PC-3 (cell line): ENCODE data around the gene DGKB. TPM values are rescaled to one million over a fixed set of nuclear protein-coding genes. Genes with fewer than 3 reads are reported as not detected.

Experiments
- ATAC-seq: fragments of 200-7000 bp; cut with Tn5 transposase; 2 replicates; pipeline ENCODE4 v1.9.1; 2020; ENCODE audit warnings: mild to moderate bottlenecking, moderate library complexity
- BruUV-seq: library from RNA; stranded (reverse); fragments of 400-500 nt; replicated peaks from 2 replicates; lab custom pipeline; 2021; lab: Mats Ljungman, UMichigan
- CTCF ChIA-PET: fragments of 300-600 bp; sonication (Branson Sonifier 250); formaldehyde crosslinking; loops from one replicate; lab custom pipeline; 2022; ENCODE audit warnings: antibody characterized with exemption; lab: Charles Lee
- POLR2A ChIA-PET: fragments of 300-600 bp; sonication (Branson Sonifier 250); formaldehyde crosslinking; loops from one replicate; lab custom pipeline; 2022; ENCODE audit warnings: antibody characterized with exemption; ENCODE audit not compliant: unreplicated experiment; lab: Charles Lee
- DNase-seq: peaks from one replicate; pipeline ENCODE4 v3.0.0-alpha.2; 2015
- H2AFZ ChIP-seq: fragments of 300-600 bp; sonication (generic); 2 replicates; pipeline ENCODE4 v1.6.0; 2016; ENCODE audit warnings: antibody characterized with exemption, low read length
- H3F3A ChIP-seq: fragments of 300-600 bp; sonication (generic); one replicate; pipeline ENCODE4 v1.6.0; 2017; ENCODE audit warnings: antibody characterized with exemption, low read length, control low read depth, mild to moderate bottlenecking; ENCODE audit not compliant: unreplicated experiment
- H3K27ac ChIP-seq: fragments of 300-600 bp; sonication (generic); 2 replicates; pipeline ENCODE4 v1.5.1; 2016; ENCODE audit warnings: mild to moderate bottlenecking, low read length
- H3K27me3 ChIP-seq: fragments of 300-600 bp; sonication (generic); 2 replicates; pipeline ENCODE4 v1.6.1; 2016; ENCODE audit warnings: low read length, mixed read lengths
- H3K36me3 ChIP-seq: fragments of 300-600 bp; sonication (generic); 2 replicates; pipeline ENCODE4 v1.6.1; 2016; ENCODE audit warnings: low read depth, mixed run types, low read length, mixed read lengths
- H3K4me1 ChIP-seq: fragments of 300-600 bp; sonication (generic); 2 replicates; pipeline ENCODE4 v1.5.1; 2016; ENCODE audit warnings: low read length; ENCODE audit not compliant: insufficient read depth
- H3K4me2 ChIP-seq: fragments of 300-600 bp; sonication (generic); 2 replicates; pipeline ENCODE4 v1.6.0; 2016; ENCODE audit warnings: low read length
- H3K4me3 ChIP-seq: fragments of 300-600 bp; sonication (generic); 2 replicates; pipeline ENCODE4 v1.5.1; 2016; ENCODE audit warnings: mild to moderate bottlenecking, low read length, mixed read lengths
- H3K79me2 ChIP-seq: fragments of 300-600 bp; sonication (generic); 2 replicates; pipeline ENCODE4 v1.6.1; 2017; ENCODE audit warnings: low read length, mixed read lengths
- H3K9ac ChIP-seq: fragments of 300-600 bp; sonication (generic); 2 replicates; pipeline ENCODE4 v1.6.0; 2016; ENCODE audit warnings: mild to moderate bottlenecking, low read length
- H3K9me2 ChIP-seq: fragments of 300-600 bp; sonication (generic); replicated peaks from 2 replicates; pipeline ENCODE4 v1.6.1; 2016; ENCODE audit warnings: mixed run types, low read length, mixed read lengths
- H3K9me3 ChIP-seq: fragments of 300-600 bp; sonication (generic); 2 replicates; pipeline ENCODE4 v1.6.1; 2016; ENCODE audit warnings: low read length, mixed read lengths
- H4K20me1 ChIP-seq: fragments of 300-600 bp; sonication (generic); 2 replicates; pipeline ENCODE4 v1.6.1; 2016; ENCODE audit warnings: low read length, mixed read lengths
- CTCF ChIP-seq: fragments of 300-600 bp; sonication (generic); conservative IDR thresholded peaks from 2 replicates; pipeline ENCODE4 v1.5.1; 2017; ENCODE audit warnings: antibody characterized with exemption, low read depth, mild to moderate bottlenecking, low read length
- EZH2 ChIP-seq: fragments of 300-600 bp; sonication (generic); IDR thresholded peaks from one replicate; pipeline ENCODE4 v1.6.1; 2017; ENCODE audit warnings: antibody characterized with exemption, mild to moderate bottlenecking, low read length; ENCODE audit not compliant: unreplicated experiment
- EZH2phosphoT487 ChIP-seq: fragments of 300-600 bp; sonication (generic); IDR thresholded peaks from 2 replicates; pipeline ENCODE4 v1.6.1; 2018; ENCODE audit warnings: mild to moderate bottlenecking, antibody characterized with exemption, low read length, borderline replicate concordance
- intact Hi-C: fragments of 100-400 bp; cut with micrococcal nuclease; formaldehyde crosslinking; loops from 2 replicates; pipeline ENCODE4 v1.9.0; 2023
- total RNA-seq: library from RNA; depleted of rRNA; stranded (reverse); fragments of >200 nt; gene quantifications from 2 replicates; pipeline ENCODE4 v1.2.3, GENCODE V29; 2014

Gene DGKB
- total RNA-seq, 1 experiment from 2014 or later = 0.15 TPM

- Histone ChIP-seq H3K4me2 (no peak overlapping the region), H3K9me3 (no peaks in the 10 kb centered on the region), H3K27ac (no peak overlapping the region), H4K20me1 (no peaks in the 10 kb centered on the region), H3K79me2 (no peaks in the 10 kb centered on the region), H3K36me3 (no peaks in the 10 kb centered on the region), H3K9ac (no peak overlapping the region), H3K27me3 (no peaks in the 10 kb centered on the region), H3K4me1 (no peaks in the 10 kb centered on the region), H3K9me2 (no peaks in the 10 kb centered on the region), H2AFZ (no peak overlapping the region), H3K4me3 (no peak overlapping the region), H3F3A (no peaks in the 10 kb centered on the region)
- no peak for TF ChIP-seq CTCF
- ATAC-seq (no peak), DNase-seq (no peak)
- intact Hi-C loops = no loop called here
- ChIA-PET POLR2A (no interaction called here), CTCF (no interaction called here)
- BruUV-seq = no TSS peak
Measured at GRCh38 chr7:14258861-14259260, 643.7 kb downstream of the DGKB start.

- CTCF ChIA-PET = no interaction called here
- no peak overlapping the region for H3K27ac ChIP-seq
- no peak for DNase-seq
Measured at GRCh38 chr7:14258441-14258840, 644.1 kb downstream of the DGKB start.

GRCh38 chr7:14252458-14252857 lies 650.1 kb downstream of the DGKB start:
- no peaks in the 10 kb centered on the region for H3K79me2 ChIP-seq
- H3K4me3 ChIP-seq = no peak overlapping the region
- H4K20me1 ChIP-seq = no peaks in the 10 kb centered on the region
- ATAC-seq (no peak), DNase-seq (no peak)
- H3K4me2 ChIP-seq = no peak overlapping the region
- intact Hi-C loops = loop anchor here (5.0 kb wide), 1 partner anchor 100 kb away; no protein-coding TSS in a partner anchor
- no peaks in the 10 kb centered on the region for H3F3A ChIP-seq
- no peaks in the 10 kb centered on the region for H3K9me2 ChIP-seq
- TF ChIP-seq EZH2phosphoT487 (no peak), EZH2 (no peak), CTCF (no peak)
- H2AFZ ChIP-seq = no peak overlapping the region
- H3K9ac ChIP-seq = no peak overlapping the region
- CTCF ChIA-PET = no interaction called here
- POLR2A ChIA-PET = no interaction called here
- H3K36me3 ChIP-seq = no peaks in the 10 kb centered on the region
- H3K27me3 ChIP-seq = no peaks in the 10 kb centered on the region
- H3K27ac ChIP-seq = no peak overlapping the region
- BruUV-seq = no TSS peak
- H3K9me3 ChIP-seq = no peaks in the 10 kb centered on the region
- H3K4me1 ChIP-seq = no peaks in the 10 kb centered on the region

More at GRCh38 chr7:14258441-14258840, 644.1 kb downstream of the DGKB start:
- no peaks in the 10 kb centered on the region for H3K4me1 ChIP-seq
- no peaks in the 10 kb centered on the region for H3K27me3 ChIP-seq
- no peaks in the 10 kb centered on the region for H3K79me2 ChIP-seq
- H2AFZ ChIP-seq = no peak overlapping the region
- no peaks in the 10 kb centered on the region for H3K36me3 ChIP-seq
- BruUV-seq = no TSS peak
- intact Hi-C loops = no loop called here
- ATAC-seq = no peak
- H3K4me3 ChIP-seq = no peak overlapping the region
- H3K4me2 ChIP-seq = no peak overlapping the region
- H3F3A ChIP-seq = no peaks in the 10 kb centered on the region
- no peaks in the 10 kb centered on the region for H3K9me2 ChIP-seq
- POLR2A ChIA-PET = no interaction called here
- no peaks in the 10 kb centered on the region for H3K9me3 ChIP-seq
- TF ChIP-seq CTCF (no peak), EZH2 (no peak), EZH2phosphoT487 (no peak)
- H4K20me1 ChIP-seq = no peaks in the 10 kb centered on the region
- H3K9ac ChIP-seq = no peak overlapping the region
